OCI-LY3 (cell line): ENCODE data around the gene OR2T34.
"Not testable (repeated sequence)": the region's sequence is repeated elsewhere in the genome, so short reads cannot be mapped to it uniquely, and the experiment has no call there.

Experiments used
- H2AFZ ChIP-seq: fragments of 200-600, 300-600 bp; shearing (Covaris generic); 2 replicates; pipeline ENCODE4 v1.6.0; 2014; ENCODE audit warnings: antibody characterized with exemption, low read depth, low read length
- H3K27ac ChIP-seq: fragments of 200-600, 300-600 bp; sonication (generic); 2 replicates; pipeline ENCODE4 v1.5.1; 2014; ENCODE audit warnings: mild to moderate bottlenecking, low read length, moderate library complexity, mixed read lengths
- H3K27me3 ChIP-seq: fragments of 200-600, 300-600 bp; sonication (generic); 2 replicates; pipeline ENCODE4 v1.6.1; 2014; ENCODE audit warnings: low read depth, low read length, mixed read lengths
- H3K36me3 ChIP-seq: fragments of 200-600, 300-600 bp; sonication (generic); replicated peaks from 2 replicates; pipeline ENCODE3; 2014; ENCODE audit warnings: low read depth, low read length, mixed read lengths
- H3K4me1 ChIP-seq: fragments of 300-600, 200-600 bp; sonication (generic); 2 replicates; pipeline ENCODE4 v1.6.1; 2014; ENCODE audit warnings: low read length, mixed read lengths
- H3K4me2 ChIP-seq: fragments of 200-600, 300-600 bp; sonication (generic); 2 replicates; pipeline ENCODE4 v1.6.1; 2014; ENCODE audit warnings: low read length, mixed read lengths
- H3K4me3 ChIP-seq: fragments of 300-600, 200-600 bp; sonication (generic); 2 replicates; pipeline ENCODE4 v1.5.1; 2014; ENCODE audit warnings: antibody characterized with exemption, mild to moderate bottlenecking, low read length, moderate library complexity
- H3K79me2 ChIP-seq: fragments of 300-600, 200-600 bp; shearing (Covaris generic); 2 replicates; pipeline ENCODE4 v1.6.1; 2014; ENCODE audit warnings: mild to moderate bottlenecking, low read length, mixed read lengths
- H3K9ac ChIP-seq: fragments of 300-600, 200-600 bp; shearing (Covaris generic); 2 replicates; pipeline ENCODE4 v1.6.0; 2014; ENCODE audit warnings: mild to moderate bottlenecking, low read length, moderate library complexity
- H3K9me3 ChIP-seq: fragments of 200-600, 300-600 bp; shearing (Covaris generic); 2 replicates; pipeline ENCODE4 v1.6.1; 2014; ENCODE audit warnings: low read length, mixed read lengths; ENCODE audit not compliant: insufficient read depth
- H4K20me1 ChIP-seq: fragments of 200-600, 300-600 bp; sonication (generic); 2 replicates; pipeline ENCODE4 v1.6.1; 2016; ENCODE audit warnings: low read length, mixed read lengths; ENCODE audit not compliant: insufficient read depth

OR2T34 gene

GRCh38 chr1:248570811-248571210 lies 3.7 kb downstream of the OR2T34 start:
- not testable (repeated sequence) for H2AFZ ChIP-seq, H3K27me3 ChIP-seq, H3K79me2 ChIP-seq, H3K27ac ChIP-seq, H3K4me1 ChIP-seq, H3K9ac ChIP-seq, H3K36me3 ChIP-seq, H3K4me3 ChIP-seq, H3K4me2 ChIP-seq, H4K20me1 ChIP-seq, H3K9me3 ChIP-seq

- H2AFZ ChIP-seq, H3K4me1 ChIP-seq, H3K4me3 ChIP-seq, H3K36me3 ChIP-seq, H3K27me3 ChIP-seq, H3K9ac ChIP-seq, H4K20me1 ChIP-seq, H3K27ac ChIP-seq, H3K4me2 ChIP-seq, H3K79me2 ChIP-seq, H3K9me3 ChIP-seq: not testable (repeated sequence)
Observed at GRCh38 chr1:248569049-248569448, 5.5 kb downstream of the OR2T34 start.

GRCh38 chr1:248565530-248566373 lies 8.8 kb downstream of the OR2T34 start:
- not testable (repeated sequence) for H3K9ac ChIP-seq, H3K79me2 ChIP-seq, H3K4me2 ChIP-seq, H3K36me3 ChIP-seq, H3K9me3 ChIP-seq, H3K27ac ChIP-seq, H3K4me1 ChIP-seq, H2AFZ ChIP-seq, H3K4me3 ChIP-seq, H4K20me1 ChIP-seq, H3K27me3 ChIP-seq

GRCh38 chr1:248562672-248563071 lies 11.9 kb downstream of the OR2T34 start, which contains the start of gene OR2T29:
TSS of gene OR2T29 (minus strand) at chr1:248562772. CDS start at chr1:248559491, 3,281 bp downstream.
- H3K9ac ChIP-seq, H3K4me1 ChIP-seq: not testable (repeated sequence)

GRCh38 chr1:248551027-248551426 lies 23.5 kb downstream of the OR2T34 start:
- H2AFZ ChIP-seq, H3K4me3 ChIP-seq, H3K4me2 ChIP-seq, H3K9ac ChIP-seq, H3K27me3 ChIP-seq, H4K20me1 ChIP-seq, H3K27ac ChIP-seq, H3K4me1 ChIP-seq, H3K36me3 ChIP-seq, H3K9me3 ChIP-seq, H3K79me2 ChIP-seq: not testable (repeated sequence)

More at GRCh38 chr1:248562672-248563071, 11.9 kb downstream of the OR2T34 start, which contains the start of gene OR2T29:
- H3K4me3 ChIP-seq, H3K79me2 ChIP-seq, H3K36me3 ChIP-seq, H3K27me3 ChIP-seq, H3K27ac ChIP-seq, H2AFZ ChIP-seq, H3K9me3 ChIP-seq, H4K20me1 ChIP-seq, H3K4me2 ChIP-seq: not testable (repeated sequence)

- H3K4me3 ChIP-seq, H3K9me3 ChIP-seq, H3K36me3 ChIP-seq, H4K20me1 ChIP-seq, H2AFZ ChIP-seq, H3K4me2 ChIP-seq, H3K27me3 ChIP-seq, H3K4me1 ChIP-seq, H3K9ac ChIP-seq, H3K79me2 ChIP-seq, H3K27ac ChIP-seq: not testable (repeated sequence)
Observed at GRCh38 chr1:248547383-248547782, 27.2 kb downstream of the OR2T34 start.

GRCh38 chr1:248537449-248537848 lies 37.1 kb downstream of the OR2T34 start:
- H3K79me2 ChIP-seq, H3K4me1 ChIP-seq, H3K27me3 ChIP-seq, H3K27ac ChIP-seq, H3K9me3 ChIP-seq, H2AFZ ChIP-seq, H3K36me3 ChIP-seq, H3K4me2 ChIP-seq, H3K9ac ChIP-seq, H3K4me3 ChIP-seq, H4K20me1 ChIP-seq: not testable (repeated sequence)
